ENCODE measurements around the gene RAI1.

The RAI1 gene

GRCh38 chr17:17698869-17699351, 17.7 kb downstream of the RAI1 start:
- Histone ChIP-seq H3K36me3 (ENCODE audit: control insufficient read depth, insufficient read depth, low read length) (no peaks in the 10 kb centered on the region), H3K4me1 (ENCODE audit: control insufficient read depth, insufficient read depth, low read length) (peaks cover 43% of the 10 kb centered on the region), H3K4me3 (ENCODE audit: low read length) (no peak overlapping the region), H3K27ac (ENCODE audit: low read depth, low read length) (peak overlapping the region; percentile 97), H3K9ac (ENCODE audit: low read length) (peak overlapping the region; percentile 45), H3K27me3 (ENCODE audit: control insufficient read depth, insufficient read depth, low read length) (no peaks in the 10 kb centered on the region)

GRCh38 chr17:17699491-17699890, 18.2 kb downstream of the RAI1 start:
- H3K4me1 ChIP-seq (ENCODE audit: control insufficient read depth, insufficient read depth, low read length), result peaks cover 39% of the 10 kb centered on the region
- peak overlapping the region; percentile 97 for H3K27ac ChIP-seq (ENCODE audit: low read depth, low read length)
- H3K36me3 ChIP-seq (ENCODE audit: control insufficient read depth, insufficient read depth, low read length), result no peaks in the 10 kb centered on the region
- no peaks in the 10 kb centered on the region for H3K27me3 ChIP-seq (ENCODE audit: control insufficient read depth, insufficient read depth, low read length)
- no peak overlapping the region for H3K9ac ChIP-seq (ENCODE audit: low read length)
- H3K4me3 ChIP-seq (ENCODE audit: low read length), result no peak overlapping the region

- Histone ChIP-seq H3K4me1 (ENCODE audit: control insufficient read depth, insufficient read depth, low read length) (peaks cover 39% of the 10 kb centered on the region), H3K4me3 (ENCODE audit: low read length) (peak overlapping the region; percentile 31), H3K27me3 (ENCODE audit: control insufficient read depth, insufficient read depth, low read length) (no peaks in the 10 kb centered on the region), H3K9ac (ENCODE audit: low read length) (no peak overlapping the region), H3K27ac (ENCODE audit: low read depth, low read length) (peak overlapping the region; percentile 97), H3K36me3 (ENCODE audit: control insufficient read depth, insufficient read depth, low read length) (no peaks in the 10 kb centered on the region)
These were observed 19.2 kb downstream of the RAI1 start for GRCh38 chr17:17700251-17700969.

GRCh38 chr17:17701112-17701511, 19.9 kb downstream of the RAI1 start:
- Histone ChIP-seq H3K27ac (ENCODE audit: low read depth, low read length) (no peak overlapping the region), H3K4me3 (ENCODE audit: low read length) (peak overlapping the region; percentile 31), H3K27me3 (ENCODE audit: control insufficient read depth, insufficient read depth, low read length) (no peaks in the 10 kb centered on the region), H3K4me1 (ENCODE audit: control insufficient read depth, insufficient read depth, low read length) (peaks cover 32% of the 10 kb centered on the region), H3K36me3 (ENCODE audit: control insufficient read depth, insufficient read depth, low read length) (no peaks in the 10 kb centered on the region), H3K9ac (ENCODE audit: low read length) (no peak overlapping the region)

GRCh38 chr17:17701658-17702057, 20.4 kb downstream of the RAI1 start:
- no peak overlapping the region for H3K4me3 ChIP-seq (ENCODE audit: low read length)
- no peak overlapping the region for H3K27ac ChIP-seq (ENCODE audit: low read depth, low read length)
- no peaks in the 10 kb centered on the region for H3K36me3 ChIP-seq (ENCODE audit: control insufficient read depth, insufficient read depth, low read length)
- no peak overlapping the region for H3K9ac ChIP-seq (ENCODE audit: low read length)
- H3K27me3 ChIP-seq (ENCODE audit: control insufficient read depth, insufficient read depth, low read length), result no peaks in the 10 kb centered on the region
- peaks cover 27% of the 10 kb centered on the region for H3K4me1 ChIP-seq (ENCODE audit: control insufficient read depth, insufficient read depth, low read length)

GRCh38 chr17:17702449-17703139, 21.3 kb downstream of the RAI1 start:
- H3K27me3 ChIP-seq (ENCODE audit: control insufficient read depth, insufficient read depth, low read length), result no peaks in the 10 kb centered on the region
- H3K4me3 ChIP-seq (ENCODE audit: low read length), result no peak overlapping the region
- H3K36me3 ChIP-seq (ENCODE audit: control insufficient read depth, insufficient read depth, low read length), result no peaks in the 10 kb centered on the region
- H3K4me1 ChIP-seq (ENCODE audit: control insufficient read depth, insufficient read depth, low read length), result peaks cover 18% of the 10 kb centered on the region
- no peak overlapping the region for H3K9ac ChIP-seq (ENCODE audit: low read length)
- no peak overlapping the region for H3K27ac ChIP-seq (ENCODE audit: low read depth, low read length)

GRCh38 chr17:17703140-17703919, 22.1 kb downstream of the RAI1 start:
- no peak overlapping the region for H3K4me3 ChIP-seq (ENCODE audit: low read length)
- H3K4me1 ChIP-seq (ENCODE audit: control insufficient read depth, insufficient read depth, low read length), result peaks cover 18% of the 10 kb centered on the region
- no peak overlapping the region for H3K27ac ChIP-seq (ENCODE audit: low read depth, low read length)
- no peak overlapping the region for H3K9ac ChIP-seq (ENCODE audit: low read length)
- no peaks in the 10 kb centered on the region for H3K36me3 ChIP-seq (ENCODE audit: control insufficient read depth, insufficient read depth, low read length)
- no peaks in the 10 kb centered on the region for H3K27me3 ChIP-seq (ENCODE audit: control insufficient read depth, insufficient read depth, low read length)

- Histone ChIP-seq H3K4me3 (ENCODE audit: low read length) (no peak overlapping the region), H3K27me3 (ENCODE audit: control insufficient read depth, insufficient read depth, low read length) (no peaks in the 10 kb centered on the region), H3K27ac (ENCODE audit: low read depth, low read length) (no peak overlapping the region), H3K36me3 (ENCODE audit: control insufficient read depth, insufficient read depth, low read length) (no peaks in the 10 kb centered on the region), H3K9ac (ENCODE audit: low read length) (no peak overlapping the region), H3K4me1 (ENCODE audit: control insufficient read depth, insufficient read depth, low read length) (peaks cover 4% of the 10 kb centered on the region)
These were observed 23.7 kb downstream of the RAI1 start for GRCh38 chr17:17704931-17705330.

GRCh38 chr17:17706140-17707060, 25.1 kb downstream of the RAI1 start:
- H3K4me1 ChIP-seq (ENCODE audit: control insufficient read depth, insufficient read depth, low read length), result peaks cover 10% of the 10 kb centered on the region

GRCh38 chr17:17708295-17708694, 27.0 kb downstream of the RAI1 start:
- H3K4me1 ChIP-seq (ENCODE audit: control insufficient read depth, insufficient read depth, low read length), result peaks cover 19% of the 10 kb centered on the region
- no peak overlapping the region for H3K27ac ChIP-seq (ENCODE audit: low read depth, low read length)
- H3K9ac ChIP-seq (ENCODE audit: low read length), result no peak overlapping the region
- no peaks in the 10 kb centered on the region for H3K27me3 ChIP-seq (ENCODE audit: control insufficient read depth, insufficient read depth, low read length)
- H3K4me3 ChIP-seq (ENCODE audit: low read length), result no peak overlapping the region
- H3K36me3 ChIP-seq (ENCODE audit: control insufficient read depth, insufficient read depth, low read length), result no peaks in the 10 kb centered on the region

More at GRCh38 chr17:17706140-17707060, 25.1 kb downstream of the RAI1 start:
- Histone ChIP-seq H3K9ac (ENCODE audit: low read length) (no peak overlapping the region), H3K27ac (ENCODE audit: low read depth, low read length) (no peak overlapping the region), H3K36me3 (ENCODE audit: control insufficient read depth, insufficient read depth, low read length) (no peaks in the 10 kb centered on the region), H3K4me3 (ENCODE audit: low read length) (no peak overlapping the region), H3K27me3 (ENCODE audit: control insufficient read depth, insufficient read depth, low read length) (no peaks in the 10 kb centered on the region)

GRCh38 chr17:17708816-17709215, 27.6 kb downstream of the RAI1 start:
- Histone ChIP-seq H3K27ac (ENCODE audit: low read depth, low read length) (no peak overlapping the region), H3K9ac (ENCODE audit: low read length) (no peak overlapping the region), H3K36me3 (ENCODE audit: control insufficient read depth, insufficient read depth, low read length) (no peaks in the 10 kb centered on the region), H3K4me3 (ENCODE audit: low read length) (no peak overlapping the region), H3K4me1 (ENCODE audit: control insufficient read depth, insufficient read depth, low read length) (peaks cover 22% of the 10 kb centered on the region), H3K27me3 (ENCODE audit: control insufficient read depth, insufficient read depth, low read length) (no peaks in the 10 kb centered on the region)

All from rectal smooth muscle tissue (tissue), 1 donor.